IMR-90 (cell line): ENCODE results near the gene DYRK1B. TPM values are rescaled to one million over a fixed set of nuclear protein-coding genes. Genes with fewer than 3 reads are reported as not detected.

ENCODE experiments used
- ATAC-seq: fragments of 200-7000 bp; cut with Tn5 transposase; 2 replicates; pipeline ENCODE4 v1.9.1; 2020; ENCODE audit warnings: low read depth, mild to moderate bottlenecking, moderate library complexity
- BruUV-seq: library from RNA; stranded (reverse); fragments of 400-500 nt; replicated peaks from 2 replicates; lab custom pipeline; 2021; lab: Mats Ljungman, UMichigan
- CTCF ChIA-PET: fragments of 300-600 bp; formaldehyde crosslinking; extraction: SDS; loops from one replicate; lab custom pipeline; 2021; ENCODE audit warnings: antibody characterized with exemption; lab: Yijun Ruan, JAX
- POLR2A ChIA-PET: fragments of 300-600 bp; sonication (Branson Sonifier 250); formaldehyde crosslinking; loops from one replicate; lab custom pipeline; 2022; ENCODE audit warnings: antibody characterized with exemption; ENCODE audit not compliant: unreplicated experiment; lab: Charles Lee
- DNase-seq: peaks from one replicate; pipeline ENCODE4 v3.0.0; 2013
- H2AFZ ChIP-seq: replicated peaks from 2 replicates; pipeline ENCODE3; 2013; ENCODE audit warnings: low read length, mild to moderate bottlenecking; ENCODE audit not compliant: poor library complexity
- H2AK5ac ChIP-seq: 2 replicates; pipeline ENCODE4 v1.6.1; 2013; ENCODE audit warnings: low read depth, low read length, inconsistent platforms
- H2AK9ac ChIP-seq: replicated peaks from 2 replicates; pipeline ENCODE3; 2013; ENCODE audit warnings: mild to moderate bottlenecking, low read depth, low read length, moderate library complexity; ENCODE audit not compliant: poor library complexity
- H2BK120ac ChIP-seq: 2 replicates; pipeline ENCODE4 v1.6.1; 2013; ENCODE audit warnings: low read depth, low read length, inconsistent platforms
- H2BK15ac ChIP-seq: 3 replicates; pipeline ENCODE4 v1.6.1; 2013; ENCODE audit warnings: low read depth, low read length, inconsistent platforms
- H2BK20ac ChIP-seq: 2 replicates; pipeline ENCODE4 v1.6.1; 2013; ENCODE audit warnings: low read depth, mild to moderate bottlenecking, inconsistent platforms, low read length, moderate library complexity
- H2BK5ac ChIP-seq: 2 replicates; pipeline ENCODE4 v1.6.1; 2013; ENCODE audit warnings: mild to moderate bottlenecking, low read depth, low read length, inconsistent platforms; ENCODE audit not compliant: poor library complexity, severe bottlenecking
- H3K14ac ChIP-seq: replicated peaks from 2 replicates; pipeline ENCODE4 v1.6.1; 2013; ENCODE audit warnings: low read depth, low read length, inconsistent platforms
- H3K18ac ChIP-seq: 2 replicates; pipeline ENCODE4 v1.6.1; 2013; ENCODE audit warnings: low read depth, low read length, control low read depth
- H3K23ac ChIP-seq: 2 replicates; pipeline ENCODE4 v1.6.1; 2013; ENCODE audit warnings: low read depth, low read length, inconsistent platforms
- H3K27ac ChIP-seq: 2 replicates; pipeline ENCODE4 v1.5.1; 2013; ENCODE audit warnings: mild to moderate bottlenecking, control low read depth, low read length; ENCODE audit not compliant: insufficient read depth
- H3K27me3 ChIP-seq: 2 replicates; pipeline ENCODE4 v1.6.1; 2013; ENCODE audit warnings: low read length; ENCODE audit not compliant: control insufficient read depth, insufficient read depth
- H3K36me3 ChIP-seq: 2 replicates; pipeline ENCODE4 v1.6.1; 2013; ENCODE audit warnings: low read length, mixed read lengths; ENCODE audit not compliant: control insufficient read depth, insufficient read depth
- H3K4ac ChIP-seq: 2 replicates; pipeline ENCODE4 v1.6.1; 2013; ENCODE audit warnings: low read depth, low read length, inconsistent platforms
- H3K4me1 ChIP-seq: 2 replicates; pipeline ENCODE4 v1.6.1; 2013; ENCODE audit warnings: low read length, mixed read lengths; ENCODE audit not compliant: control insufficient read depth, insufficient read depth
- H3K4me2 ChIP-seq: 2 replicates; pipeline ENCODE4 v1.6.1; 2013; ENCODE audit warnings: low read depth, mild to moderate bottlenecking, control low read depth, low read length, moderate library complexity
- H3K4me3 ChIP-seq: 2 replicates; pipeline ENCODE4 v1.5.1; 2013; ENCODE audit warnings: low read depth, mild to moderate bottlenecking, control low read depth, low read length, moderate library complexity; ENCODE audit not compliant: insufficient read depth
- H3K56ac ChIP-seq: 2 replicates; pipeline ENCODE4 v1.6.1; 2013; ENCODE audit warnings: low read length, inconsistent platforms; ENCODE audit not compliant: insufficient read depth; ENCODE audit errors: extremely low read depth
- H3K79me1 ChIP-seq, 2 experiments: 2 replicates each; pipeline ENCODE4 v1.6.1; 2013; ENCODE audit warnings: low read length in 2 of 2, inconsistent platforms in 1 of 2, low read depth in 1 of 2
- H3K9ac ChIP-seq: 2 replicates; pipeline ENCODE4 v1.6.1; 2013; ENCODE audit warnings: low read depth, low read length, control low read depth
- H3K9me1 ChIP-seq: 2 replicates; pipeline ENCODE4 v1.6.1; 2013; ENCODE audit warnings: low read length, inconsistent platforms; ENCODE audit not compliant: insufficient read depth
- H3K9me3 ChIP-seq: 2 replicates; pipeline ENCODE4 v1.6.1; 2013; ENCODE audit warnings: low read length; ENCODE audit not compliant: control insufficient read depth, insufficient read depth
- H4K20me1 ChIP-seq: 2 replicates; pipeline ENCODE4 v1.6.1; 2013; ENCODE audit warnings: low read length, inconsistent platforms; ENCODE audit not compliant: insufficient read depth
- H4K5ac ChIP-seq: 2 replicates; pipeline ENCODE4 v1.6.1; 2013; ENCODE audit warnings: mild to moderate bottlenecking, low read depth, low read length, control low read depth
- H4K8ac ChIP-seq, 2 experiments: 2 replicates each; pipeline ENCODE4 v1.6.1; 2013; ENCODE audit warnings: low read depth in 2 of 2, low read length in 2 of 2, control low read depth in 1 of 2, inconsistent platforms in 1 of 2
- H4K91ac ChIP-seq: 2 replicates; pipeline ENCODE4 v1.6.1; 2013; ENCODE audit warnings: low read depth, low read length, inconsistent platforms; ENCODE audit not compliant: insufficient read depth
- BHLHE40 ChIP-seq: fragments of 150-350 bp; IDR thresholded peaks from 2 replicates; pipeline ENCODE4 v1.6.1; 2016; ENCODE audit warnings: mild to moderate bottlenecking, low read depth, low read length
- CEBPB ChIP-seq: IDR thresholded peaks from 2 replicates; pipeline ENCODE4 v1.6.1; 2012; ENCODE audit warnings: low read depth, low read length, improper control_type of control experiment
- CHD1 ChIP-seq: IDR thresholded peaks from 2 replicates; pipeline ENCODE4 v1.6.1; 2012; ENCODE audit warnings: low read depth, low read length, improper control_type of control experiment
- CTCF ChIP-seq: conservative IDR thresholded peaks from 2 replicates; pipeline ENCODE4 v1.5.1; 2012; ENCODE audit warnings: mild to moderate bottlenecking, low read depth, low read length, improper control_type of control experiment
- MAFK ChIP-seq: IDR thresholded peaks from 2 replicates; pipeline ENCODE4 v1.6.1; 2012; ENCODE audit warnings: low read depth, low read length, improper control_type of control experiment
- MAZ ChIP-seq: IDR thresholded peaks from 2 replicates; pipeline ENCODE4 v1.6.1; 2012; ENCODE audit warnings: low read depth, mild to moderate bottlenecking, low read length, improper control_type of control experiment, moderate library complexity, borderline replicate concordance
- MXI1 ChIP-seq: IDR thresholded peaks from 2 replicates; pipeline ENCODE4 v1.6.1; 2012; ENCODE audit warnings: low read depth, mild to moderate bottlenecking, low read length, moderate library complexity, borderline replicate concordance
- NFE2L2 ChIP-seq: fragments of 150-350 bp; IDR thresholded peaks from 2 replicates; pipeline ENCODE4 v1.6.1; 2016; ENCODE audit warnings: low read depth, mild to moderate bottlenecking, low read length
- POLR2A ChIP-seq: IDR thresholded peaks from 2 replicates; pipeline ENCODE4 v1.6.1; 2012; ENCODE audit warnings: mild to moderate bottlenecking, low read depth, low read length
- RAD21 ChIP-seq: IDR thresholded peaks from 2 replicates; pipeline ENCODE4 v1.6.1; 2012; ENCODE audit warnings: low read length, improper control_type of control experiment
- RCOR1 ChIP-seq: IDR thresholded peaks from 2 replicates; pipeline ENCODE4 v1.6.1; 2012; ENCODE audit warnings: mild to moderate bottlenecking, low read length, improper control_type of control experiment; ENCODE audit not compliant: insufficient replicate concordance
- RFX5 ChIP-seq: IDR thresholded peaks from 2 replicates; pipeline ENCODE4 v1.8.0; 2012; ENCODE audit warnings: low read depth, mild to moderate bottlenecking, low read length, moderate library complexity
- USF2 ChIP-seq: fragments of 150-350 bp; IDR thresholded peaks from 2 replicates; pipeline ENCODE4 v1.6.1; 2017; ENCODE audit warnings: mild to moderate bottlenecking, antibody characterized with exemption, low read length, low read depth
- WGBS, 2 experiments: methylation state at CpG; one replicate each; pipeline versions ENCODE4 v1.1.5 to v1.1.7; 2013; ENCODE audit warnings: missing lambda C conversion rate in 2 of 2; ENCODE audit not compliant: insufficient read length in 1 of 2; ENCODE audit errors: extremely low coverage in 2 of 2; 5-methylcytosine and 5-hydroxymethylcytosine counted together
- dilution Hi-C: fragments of 300-500 bp; cut with HindIII; formaldehyde crosslinking; loops from one replicate; pipeline ENCODE4 v1.14.3; 2018; ENCODE audit warnings: low sequenced_read_pairs; ENCODE audit not compliant: unreplicated experiment
- in situ Hi-C: fragments of 300-500 bp; cut with MboI; formaldehyde crosslinking; loops from 3 replicates; pipeline ENCODE4 v1.14.3; 2019; ENCODE audit warnings: low sequenced_read_pairs, inconsistent platforms, mixed read lengths
- intact Hi-C: fragments of 100-400 bp; cut with micrococcal nuclease; formaldehyde crosslinking; loops from 2 replicates; pipeline ENCODE4 v1.10.0; 2022
- polyA plus RNA-seq, 3 experiments: library from polyadenylated mRNA; depleted of rRNA; stranded (reverse); fragments of >200 nt; gene quantifications; 2 replicates each; pipeline ENCODE4 v1.2.3, GENCODE V29; 2012; ENCODE audit warnings: low replicate concordance in 1 of 3
- total RNA-seq: library from RNA; depleted of rRNA; stranded (reverse); fragments of >200 nt; gene quantifications from 2 replicates; pipeline ENCODE4 v1.2.3, GENCODE V29; 2012
- TF ChIP-seq, protein P1 (sequence below): fragments of 150-350 bp; IDR thresholded peaks from 2 replicates; pipeline ENCODE4 v1.6.1; 2016; ENCODE audit warnings: low read depth, mild to moderate bottlenecking, low read length, moderate library complexity, borderline replicate concordance

DYRK1B gene
- total and polyA plus RNA-seq, 2 of the 4 experiments (the other 2 are of a cell fraction) = 2.7 to 11.4 TPM

GRCh38 chr19:39802958-39803357, 31.0 kb downstream of the DYRK1B start:
- Histone ChIP-seq H3K9me1 (no peaks in the 10 kb centered on the region), H2AK9ac (no peak overlapping the region), H3K27me3 (peaks cover 9% of the 10 kb centered on the region; the same call in 1 of the 2 replicates), H3K9me3 (no peaks in the 10 kb centered on the region), H3K4me2 (no peak overlapping the region; the same call in 1 of the 2 replicates), H3K14ac (no peak overlapping the region), H3K23ac (no peak overlapping the region), H3K4me1 (no peaks in the 10 kb centered on the region), H2BK120ac (no peak overlapping the region), H2AFZ (no peak overlapping the region), H2BK20ac (no peak overlapping the region), H3K56ac (no peak overlapping the region), H2AK5ac (no peak overlapping the region), H3K79me1 (no peaks in the 10 kb centered on the region), H3K27ac (no peak overlapping the region), H3K18ac (no peak overlapping the region), H3K36me3 (no peaks in the 10 kb centered on the region), H4K91ac (no peak overlapping the region), H3K9ac (no peak overlapping the region), H3K4ac (no peak overlapping the region), H3K4me3 (no peak overlapping the region), H4K20me1 (no peaks in the 10 kb centered on the region; the same call in 1 of the 2 replicates), H2BK15ac (no peak overlapping the region), H2BK5ac (no peak overlapping the region), H4K5ac (no peak overlapping the region), H4K8ac (no peak overlapping the region)
- CTCF ChIA-PET = interaction anchor here (0.8 to 1.4 kb wide), 2 partner anchors 38 to 167 kb away, joined by 4 read pairs; no protein-coding TSS in a partner anchor
- WGBS, 2 experiments = no CpG with 5 or more reads among the region's 4 CpGs
- in situ Hi-C loops = no loop called here
- no peak for TF ChIP-seq MXI1
- no peak for TF ChIP-seq CTCF
- no peak for TF ChIP-seq MAFK
- TF ChIP-seq RCOR1 = no peak
- TF ChIP-seq, protein P1, sequence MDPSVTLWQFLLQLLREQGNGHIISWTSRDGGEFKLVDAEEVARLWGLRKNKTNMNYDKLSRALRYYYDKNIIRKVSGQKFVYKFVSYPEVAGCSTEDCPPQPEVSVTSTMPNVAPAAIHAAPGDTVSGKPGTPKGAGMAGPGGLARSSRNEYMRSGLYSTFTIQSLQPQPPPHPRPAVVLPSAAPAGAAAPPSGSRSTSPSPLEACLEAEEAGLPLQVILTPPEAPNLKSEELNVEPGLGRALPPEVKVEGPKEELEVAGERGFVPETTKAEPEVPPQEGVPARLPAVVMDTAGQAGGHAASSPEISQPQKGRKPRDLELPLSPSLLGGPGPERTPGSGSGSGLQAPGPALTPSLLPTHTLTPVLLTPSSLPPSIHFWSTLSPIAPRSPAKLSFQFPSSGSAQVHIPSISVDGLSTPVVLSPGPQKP = no peak
- no peak for TF ChIP-seq USF2
- TF ChIP-seq BHLHE40 = no peak
- no peak for TF ChIP-seq POLR2A
- TF ChIP-seq CEBPB = no peak
- no peak for TF ChIP-seq MAZ
- no peak for TF ChIP-seq RFX5
- no peak for TF ChIP-seq CHD1
- TF ChIP-seq RAD21 = no peak
- TF ChIP-seq NFE2L2 = no peak
- dilution Hi-C loops = no loop called here
- intact Hi-C loops = no loop called here
- no TSS peak for BruUV-seq
- POLR2A ChIA-PET = no interaction called here
- DNase-seq = no peak
- 0 out of 2 replicates have a peak, but pooled peaks have one; percentile 35 for ATAC-seq
